Prostate gland (tissue), 2 donors: ENCODE data around the gene FNDC3B. TPM values are rescaled to one million over a fixed set of nuclear protein-coding genes. Genes with fewer than 3 reads are reported as not detected.

Experiments
- DNase-seq: peaks from one replicate; pipeline ENCODE4 v3.0.0-alpha.2; 2019; ENCODE audit warnings: low spot score
- H3K27ac ChIP-seq, 2 donors: fragments of 200-600 bp; sonication (generic); 2 replicates each; pipeline ENCODE4 v1.5.1; 2017 to 2019
- H3K27me3 ChIP-seq: fragments of 200-600 bp; sonication (generic); replicated peaks from 2 replicates; pipeline ENCODE4 v1.5.1; 2019; ENCODE audit not compliant: insufficient read depth
- H3K36me3 ChIP-seq, 2 donors: fragments of 200-600 bp; sonication (generic); 1 replicate in 1 of 2; 2 replicates in 1 of 2; pipeline versions ENCODE4 v1.5.1 to v1.8.1; 2017 to 2019
- H3K4me1 ChIP-seq: fragments of 200-600 bp; sonication (generic); replicated peaks from 2 replicates; pipeline ENCODE4 v1.5.1; 2019
- H3K4me3 ChIP-seq, 2 donors: fragments of 200-600 bp; sonication (generic); 2 replicates each; pipeline ENCODE4 v1.5.1; 2017 to 2019
- H3K9me3 ChIP-seq: fragments of 200-600 bp; sonication (generic); 2 replicates; pipeline ENCODE4 v1.5.1; 2017
- CTCF ChIP-seq, 4 experiments: fragments of 200-600 bp in 2 of 4; fragments of 450-650 bp in 2 of 4; sonication (generic) in 2 of 4; IDR thresholded peaks; 1 replicate in 3 of 4; 2 replicates in 1 of 4; pipeline ENCODE4 v1.5.1; 2016 to 2019; ENCODE audit warnings: antibody characterized with exemption in 4 of 4, mild to moderate bottlenecking in 2 of 4, moderate library complexity in 2 of 4
- POLR2A ChIP-seq: fragments of 450-650 bp; IDR thresholded peaks from one replicate; pipeline ENCODE4 v1.6.1; 2016; ENCODE audit warnings: antibody characterized with exemption, mild to moderate bottlenecking
- POLR2AphosphoS5 ChIP-seq: sonication (generic); formaldehyde crosslinking; IDR thresholded peaks from one replicate; pipeline ENCODE4 v1.6.1; 2017; ENCODE audit warnings: antibody characterized with exemption
- WGBS: methylation state at CpG from one replicate; pipeline ENCODE4 v1.1.5; 2018; 5-methylcytosine and 5-hydroxymethylcytosine counted together
- intact Hi-C: fragments of 100-400 bp; cut with DNase I; formaldehyde crosslinking; loops from one replicate; pipeline ENCODE4 v1.14.2; 2022
- total RNA-seq, 2 donors: library from RNA; depleted of rRNA; stranded (reverse); fragments of >200 nt; gene quantifications; one replicate each; pipeline ENCODE4 v1.1.0, GENCODE V29; 2016

Gene FNDC3B
- total RNA-seq, 2 donors from 2014 or later, result 35.9 to 62.4 TPM

- Histone ChIP-seq H3K27me3 (no peaks in the 10 kb centered on the region), H3K36me3 (no peaks in the 10 kb centered on the region), H3K4me1 (peaks cover 2% of the 10 kb centered on the region), H3K4me3 (no peak overlapping the region), H3K9me3 (no peaks in the 10 kb centered on the region), H3K27ac (no peak overlapping the region)
- no peak for TF ChIP-seq CTCF (IDR thresholded peaks at IDR 0.05)
- no peak for TF ChIP-seq POLR2A
- TF ChIP-seq POLR2AphosphoS5, result no peak
- DNase-seq, result no peak
- intact Hi-C loops, result no loop called here
- WGBS, result 91% methylated on average over 3 of the region's 3 CpGs
Measured at GRCh38 chr3:172197344-172197743, 158.0 kb downstream of the FNDC3B start.

GRCh38 chr3:172198428-172198827, 159.1 kb downstream of the FNDC3B start:
- Histone ChIP-seq H3K4me1 (peaks cover 12% of the 10 kb centered on the region), H3K4me3 (no peak overlapping the region), H3K36me3 (no peaks in the 10 kb centered on the region), H3K27ac (no peak overlapping the region), H3K9me3 (no peaks in the 10 kb centered on the region), H3K27me3 (no peaks in the 10 kb centered on the region)
- TF ChIP-seq CTCF (IDR thresholded peaks at IDR 0.05) (no peak), POLR2A (no peak), POLR2AphosphoS5 (no peak)
- DNase-seq, result no peak
- intact Hi-C loops, result no loop called here
- WGBS, result 99% methylated on average over 3 of the region's 3 CpGs

- TF ChIP-seq CTCF (IDR thresholded peaks at IDR 0.05) (no peak), POLR2A (no peak), POLR2AphosphoS5 (no peak)
- Histone ChIP-seq H3K27ac (no peak overlapping the region), H3K27me3 (no peaks in the 10 kb centered on the region), H3K4me1 (peaks cover 24% of the 10 kb centered on the region), H3K9me3 (no peaks in the 10 kb centered on the region), H3K4me3 (no peak overlapping the region), H3K36me3 (no peaks in the 10 kb centered on the region)
- no peak for DNase-seq
- intact Hi-C loops, result loop anchor here (5.0 kb wide), 2 partner anchors 63 to 163 kb away; partner anchors contain the start of gene FNDC3B
- 87% methylated on average over 7 of the region's 7 CpGs for WGBS
Measured at GRCh38 chr3:172199850-172200369, 160.5 kb downstream of the FNDC3B start.

- H3K9me3 ChIP-seq, result no peaks in the 10 kb centered on the region
- TF ChIP-seq POLR2A (no peak), CTCF (IDR thresholded peaks at IDR 0.05) (no peak), POLR2AphosphoS5 (peak; percentile 4)
- H3K4me3 ChIP-seq, result no peak overlapping the region
- no peak overlapping the region for H3K27ac ChIP-seq
- peak; percentile 24 for DNase-seq
- no peaks in the 10 kb centered on the region for H3K27me3 ChIP-seq
- 54% methylated on average over 11 of the region's 11 CpGs for WGBS
- H3K36me3 ChIP-seq, result no peaks in the 10 kb centered on the region
- intact Hi-C loops, result loop anchor here (5.0 kb wide), 2 partner anchors 64 to 164 kb away; partner anchors contain the start of gene FNDC3B
- H3K4me1 ChIP-seq, result peaks cover 25% of the 10 kb centered on the region
Measured at GRCh38 chr3:172201136-172201869, 161.9 kb downstream of the FNDC3B start.

- Histone ChIP-seq H3K4me3 (no peak overlapping the region), H3K9me3 (no peaks in the 10 kb centered on the region), H3K4me1 (peaks cover 25% of the 10 kb centered on the region), H3K36me3 (no peaks in the 10 kb centered on the region), H3K27ac (no peak overlapping the region), H3K27me3 (no peaks in the 10 kb centered on the region)
- WGBS, result 29% methylated on average over 3 of the region's 3 CpGs
- DNase-seq, result no peak
- TF ChIP-seq POLR2AphosphoS5 (no peak), CTCF (IDR thresholded peaks at IDR 0.05) (no peak), POLR2A (no peak)
- intact Hi-C loops, result loop anchor here (5.0 kb wide), 2 partner anchors 65 to 165 kb away; partner anchors contain the start of gene FNDC3B
Measured at GRCh38 chr3:172201870-172202236, 162.5 kb downstream of the FNDC3B start.
